ENCODE measurements around the gene ABHD5. TPM values are rescaled to one million over a fixed set of nuclear protein-coding genes. Genes with fewer than 3 reads are reported as not detected.
A peak's percentile ranks its signal among the peaks of the same experiment; 100 is the strongest.

ABHD5 gene
- total RNA-seq, 2 donors from 2014 or later, result 11.3 to 16.5 TPM

- H3K9me3 ChIP-seq (ENCODE audit: control insufficient read depth, low read length, poor library complexity, severe bottlenecking), result no peaks in the 10 kb centered on the region
- H3K4me1 Mint-ChIP-seq, result peaks cover 33% of the 10 kb centered on the region
- peak overlapping the region; percentile 92 for H3K4me3 Mint-ChIP-seq
- peak overlapping the region; percentile 92 for H3K27ac Mint-ChIP-seq
- no peak for ATAC-seq
- H3K36me3 Mint-ChIP-seq (ENCODE audit: low read depth), result peaks cover 2% of the 10 kb centered on the region
- DNase-seq, result no peak
- no peaks in the 10 kb centered on the region for H3K27me3 Mint-ChIP-seq
These were observed 855 bp upstream of the ABHD5 start for GRCh38 chr3:43689766-43690399.

- Mint-ChIP-seq H3K27ac (peak overlapping the region; percentile 92), H3K36me3 (ENCODE audit: low read depth) (peaks cover 2% of the 10 kb centered on the region), H3K27me3 (no peaks in the 10 kb centered on the region), H3K4me1 (peaks cover 36% of the 10 kb centered on the region), H3K4me3 (peak overlapping the region; percentile 92)
- DNase-seq (peak in 1 of 3 donors; percentile 12), ATAC-seq (peak; percentile 10)
- no peaks in the 10 kb centered on the region for H3K9me3 ChIP-seq (ENCODE audit: control insufficient read depth, low read length, poor library complexity, severe bottlenecking)
These were observed 620 bp downstream of the ABHD5 start for GRCh38 chr3:43691120-43691995.

GRCh38 chr3:43692085-43692855, 1.5 kb downstream of the ABHD5 start:
- Mint-ChIP-seq H3K4me3 (peak overlapping the region; percentile 91), H3K4me1 (peaks cover 42% of the 10 kb centered on the region), H3K27me3 (no peaks in the 10 kb centered on the region), H3K27ac (peak overlapping the region; percentile 92), H3K36me3 (ENCODE audit: low read depth) (peaks cover 2% of the 10 kb centered on the region)
- H3K9me3 ChIP-seq (ENCODE audit: control insufficient read depth, low read length, poor library complexity, severe bottlenecking), result no peaks in the 10 kb centered on the region
- DNase-seq, result no peak
- no peak for ATAC-seq

- H3K36me3 Mint-ChIP-seq (ENCODE audit: low read depth), result peaks cover 1% of the 10 kb centered on the region
- no peaks in the 10 kb centered on the region for H3K9me3 ChIP-seq (ENCODE audit: control insufficient read depth, low read length, poor library complexity, severe bottlenecking)
- H3K27me3 Mint-ChIP-seq, result no peaks in the 10 kb centered on the region
- DNase-seq (no peak), ATAC-seq (no peak)
- no peak overlapping the region for H3K4me3 Mint-ChIP-seq
- H3K4me1 Mint-ChIP-seq, result peaks cover 42% of the 10 kb centered on the region
- H3K27ac Mint-ChIP-seq, result no peak overlapping the region
These were observed 2.2 kb downstream of the ABHD5 start for GRCh38 chr3:43692971-43693370.

- no peaks in the 10 kb centered on the region for H3K9me3 ChIP-seq (ENCODE audit: control insufficient read depth, low read length, poor library complexity, severe bottlenecking)
- no peak overlapping the region for H3K4me3 Mint-ChIP-seq
- no peaks in the 10 kb centered on the region for H3K27me3 Mint-ChIP-seq
- peaks cover 44% of the 10 kb centered on the region for H3K4me1 Mint-ChIP-seq
- peaks cover 2% of the 10 kb centered on the region for H3K36me3 Mint-ChIP-seq (ENCODE audit: low read depth)
- DNase-seq, result no peak
- no peak for ATAC-seq
- no peak overlapping the region for H3K27ac Mint-ChIP-seq
These were observed 2.9 kb downstream of the ABHD5 start for GRCh38 chr3:43693594-43693993.

GRCh38 chr3:43695443-43695842, 4.7 kb downstream of the ABHD5 start:
- H3K27me3 Mint-ChIP-seq, result no peaks in the 10 kb centered on the region
- H3K36me3 Mint-ChIP-seq (ENCODE audit: low read depth), result peaks cover 2% of the 10 kb centered on the region
- no peak overlapping the region for H3K27ac Mint-ChIP-seq
- H3K4me3 Mint-ChIP-seq, result no peak overlapping the region
- no peaks in the 10 kb centered on the region for H3K9me3 ChIP-seq (ENCODE audit: control insufficient read depth, low read length, poor library complexity, severe bottlenecking)
- peaks cover 42% of the 10 kb centered on the region for H3K4me1 Mint-ChIP-seq
- ATAC-seq (no peak), DNase-seq (no peak)

- peaks cover 2% of the 10 kb centered on the region for H3K36me3 Mint-ChIP-seq (ENCODE audit: low read depth)
- H3K4me3 Mint-ChIP-seq, result no peak overlapping the region
- DNase-seq, result no peak
- peaks cover 38% of the 10 kb centered on the region for H3K4me1 Mint-ChIP-seq
- H3K27ac Mint-ChIP-seq, result no peak overlapping the region
- no peak for ATAC-seq
- no peaks in the 10 kb centered on the region for H3K27me3 Mint-ChIP-seq
- H3K9me3 ChIP-seq (ENCODE audit: control insufficient read depth, low read length, poor library complexity, severe bottlenecking), result no peaks in the 10 kb centered on the region
These were observed 5.1 kb downstream of the ABHD5 start for GRCh38 chr3:43695863-43696262.

GRCh38 chr3:43696441-43696840, 5.7 kb downstream of the ABHD5 start:
- Mint-ChIP-seq H3K36me3 (ENCODE audit: low read depth) (peaks cover 2% of the 10 kb centered on the region), H3K27me3 (no peaks in the 10 kb centered on the region), H3K27ac (no peak overlapping the region), H3K4me3 (no peak overlapping the region), H3K4me1 (peaks cover 36% of the 10 kb centered on the region)
- no peaks in the 10 kb centered on the region for H3K9me3 ChIP-seq (ENCODE audit: control insufficient read depth, low read length, poor library complexity, severe bottlenecking)
- no peak for DNase-seq
- no peak for ATAC-seq

GRCh38 chr3:43696881-43697280, 6.1 kb downstream of the ABHD5 start:
- no peak overlapping the region for H3K27ac Mint-ChIP-seq
- H3K9me3 ChIP-seq (ENCODE audit: control insufficient read depth, low read length, poor library complexity, severe bottlenecking), result no peaks in the 10 kb centered on the region

GRCh38 chr3:43699864-43700263, 9.1 kb downstream of the ABHD5 start:
- DNase-seq (no peak), ATAC-seq (peak; percentile 53)
- Mint-ChIP-seq H3K27ac (no peak overlapping the region), H3K4me3 (no peak overlapping the region), H3K4me1 (peaks cover 16% of the 10 kb centered on the region), H3K27me3 (no peaks in the 10 kb centered on the region), H3K36me3 (ENCODE audit: low read depth) (peaks cover 2% of the 10 kb centered on the region)
- H3K9me3 ChIP-seq (ENCODE audit: control insufficient read depth, low read length, poor library complexity, severe bottlenecking), result no peaks in the 10 kb centered on the region

More at GRCh38 chr3:43696881-43697280, 6.1 kb downstream of the ABHD5 start:
- H3K36me3 Mint-ChIP-seq (ENCODE audit: low read depth), result peaks cover 2% of the 10 kb centered on the region
- no peak overlapping the region for H3K4me3 Mint-ChIP-seq
- no peak for ATAC-seq
- no peak for DNase-seq
- H3K27me3 Mint-ChIP-seq, result no peaks in the 10 kb centered on the region
- peaks cover 32% of the 10 kb centered on the region for H3K4me1 Mint-ChIP-seq

- ATAC-seq, result no peak
- Mint-ChIP-seq H3K4me1 (peaks cover 6% of the 10 kb centered on the region), H3K27ac (no peak overlapping the region), H3K4me3 (no peak overlapping the region), H3K36me3 (ENCODE audit: low read depth) (peaks cover 5% of the 10 kb centered on the region), H3K27me3 (no peaks in the 10 kb centered on the region)
- no peaks in the 10 kb centered on the region for H3K9me3 ChIP-seq (ENCODE audit: control insufficient read depth, low read length, poor library complexity, severe bottlenecking)
- DNase-seq, result no peak
These were observed 14.0 kb downstream of the ABHD5 start for GRCh38 chr3:43704697-43705096.

- no peaks in the 10 kb centered on the region for H3K9me3 ChIP-seq (ENCODE audit: control insufficient read depth, low read length, poor library complexity, severe bottlenecking)
- peaks cover 5% of the 10 kb centered on the region for H3K36me3 Mint-ChIP-seq (ENCODE audit: low read depth)
- no peak overlapping the region for H3K4me3 Mint-ChIP-seq
- DNase-seq (no peak), ATAC-seq (no peak)
- no peak overlapping the region for H3K27ac Mint-ChIP-seq
- H3K27me3 Mint-ChIP-seq, result no peaks in the 10 kb centered on the region
- peaks cover 6% of the 10 kb centered on the region for H3K4me1 Mint-ChIP-seq
These were observed 15.6 kb downstream of the ABHD5 start for GRCh38 chr3:43706342-43706741.

GRCh38 chr3:43707266-43707665, 16.5 kb downstream of the ABHD5 start:
- ATAC-seq (no peak), DNase-seq (no peak)
- Mint-ChIP-seq H3K36me3 (ENCODE audit: low read depth) (peaks cover 5% of the 10 kb centered on the region), H3K4me1 (peaks cover 6% of the 10 kb centered on the region), H3K27me3 (no peaks in the 10 kb centered on the region), H3K27ac (no peak overlapping the region), H3K4me3 (no peak overlapping the region)
- no peaks in the 10 kb centered on the region for H3K9me3 ChIP-seq (ENCODE audit: control insufficient read depth, low read length, poor library complexity, severe bottlenecking)

Data from T-helper 17 cell (primary cell).